Liver (tissue), 9 donors: ENCODE results near the gene ADGRD1. TPM values are rescaled to one million over a fixed set of nuclear protein-coding genes. Genes with fewer than 3 reads are reported as not detected.

Experiments used
- DNase-seq: peaks from one replicate; pipeline ENCODE4 v3.0.0-alpha.2; 2017; ENCODE audit warnings: low spot score
- H3K27ac ChIP-seq, 2 donors: one replicate each; pipeline ENCODE4 v1.7.0; 2013; ENCODE audit warnings: inconsistent platforms in 2 of 2, low read length in 2 of 2, control low read depth in 1 of 2, low read depth in 1 of 2, mild to moderate bottlenecking in 1 of 2
- H3K27me3 ChIP-seq, 4 donors: one replicate each; pipeline versions ENCODE4 v1.6.1 to v1.7.0; 2013; ENCODE audit warnings: low read length in 3 of 4, inconsistent platforms in 1 of 4, mild to moderate bottlenecking in 1 of 4, moderate library complexity in 1 of 4; ENCODE audit not compliant: control insufficient read depth in 4 of 4, insufficient read depth in 4 of 4
- H3K36me3 ChIP-seq, 4 donors: one replicate each; pipeline versions ENCODE4 v1.6.1 to v1.7.0; 2013; ENCODE audit warnings: low read length in 3 of 4, mild to moderate bottlenecking in 3 of 4, low read depth in 1 of 4, moderate library complexity in 1 of 4; ENCODE audit not compliant: control insufficient read depth in 4 of 4, insufficient read depth in 3 of 4
- H3K4me1 ChIP-seq, 4 donors: one replicate each; pipeline versions ENCODE4 v1.6.1 to v1.7.0; 2013; ENCODE audit warnings: low read length in 3 of 4, mild to moderate bottlenecking in 3 of 4, moderate library complexity in 1 of 4; ENCODE audit not compliant: control insufficient read depth in 4 of 4, insufficient read depth in 4 of 4
- H3K4me3 ChIP-seq, 3 donors: one replicate each; pipeline versions ENCODE4 v1.6.1 to v1.7.0; 2013; ENCODE audit warnings: low read length in 3 of 3, control low read depth in 1 of 3, low read depth in 1 of 3, mild to moderate bottlenecking in 1 of 3
- H3K9ac ChIP-seq, 2 donors: one replicate each; pipeline ENCODE4 v1.7.0; 2013; ENCODE audit warnings: low read length in 2 of 2, mild to moderate bottlenecking in 2 of 2, moderate library complexity in 2 of 2, control low read depth in 1 of 2, low read depth in 1 of 2
- H3K9me3 ChIP-seq, 4 donors: one replicate each; pipeline versions ENCODE4 v1.6.1 to v1.7.0; 2013; ENCODE audit warnings: low read length in 3 of 4; ENCODE audit not compliant: control insufficient read depth in 4 of 4
- EGR1 ChIP-seq, 2 donors: IDR thresholded peaks; 2 replicates each; pipeline ENCODE4 v1.6.1; 2016 to 2018; ENCODE audit warnings: antibody characterized with exemption in 2 of 2, low read depth in 2 of 2
- FOXA1 ChIP-seq: IDR thresholded peaks from 2 replicates; pipeline ENCODE4 v1.6.1; 2016; ENCODE audit warnings: antibody characterized with exemption
- FOXA2 ChIP-seq: IDR thresholded peaks from 2 replicates; pipeline ENCODE4 v1.6.1; 2016; ENCODE audit warnings: antibody characterized with exemption
- GABPA ChIP-seq, 2 donors: IDR thresholded peaks in 1 of 2; conservative IDR thresholded peaks in 1 of 2; 2 replicates each; pipeline ENCODE4 v1.6.1; 2016; ENCODE audit warnings: antibody characterized with exemption in 2 of 2, mild to moderate bottlenecking in 1 of 2, moderate library complexity in 1 of 2
- HNF4A ChIP-seq, 2 donors: conservative IDR thresholded peaks; 2 replicates each; pipeline ENCODE4 v1.6.1; 2016; ENCODE audit warnings: antibody characterized with exemption in 2 of 2, mild to moderate bottlenecking in 2 of 2
- HNF4G ChIP-seq: IDR thresholded peaks from 2 replicates; pipeline ENCODE4 v1.6.1; 2016; ENCODE audit warnings: antibody characterized with exemption
- JUND ChIP-seq, 2 donors: IDR thresholded peaks; 2 replicates each; pipeline ENCODE4 v1.6.1; 2016; ENCODE audit warnings: antibody characterized with exemption in 2 of 2
- NR2F2 ChIP-seq: IDR thresholded peaks from 2 replicates; pipeline ENCODE4 v1.6.1; 2016; ENCODE audit warnings: antibody characterized with exemption
- RAD21 ChIP-seq, 2 donors: IDR thresholded peaks; 2 replicates each; pipeline ENCODE4 v1.6.1; 2016; ENCODE audit warnings: antibody characterized with exemption in 2 of 2, mild to moderate bottlenecking in 2 of 2
- REST ChIP-seq: IDR thresholded peaks from 2 replicates; pipeline ENCODE4 v1.6.1; 2016; ENCODE audit warnings: antibody characterized with exemption, mild to moderate bottlenecking
- RXRA ChIP-seq, 2 donors: IDR thresholded peaks; 2 replicates each; pipeline ENCODE4 v1.6.1; 2017 to 2018; ENCODE audit warnings: antibody characterized with exemption in 2 of 2, mild to moderate bottlenecking in 1 of 2
- SP1 ChIP-seq: IDR thresholded peaks from 2 replicates; pipeline ENCODE4 v1.6.1; 2018; ENCODE audit warnings: antibody characterized with exemption, mild to moderate bottlenecking
- TAF1 ChIP-seq: conservative IDR thresholded peaks from 2 replicates; pipeline ENCODE4 v1.6.1; 2016; ENCODE audit warnings: antibody characterized with exemption, mild to moderate bottlenecking
- YY1 ChIP-seq: IDR thresholded peaks from 2 replicates; pipeline ENCODE4 v1.6.1; 2016; ENCODE audit warnings: antibody characterized with exemption, mild to moderate bottlenecking
- ZBTB33 ChIP-seq: IDR thresholded peaks from 2 replicates; pipeline ENCODE4 v1.6.1; 2016; ENCODE audit warnings: antibody characterized with exemption
- WGBS: extraction: QIAGEN DNeasy Blood & Tissue Kit; methylation state at CpG from one replicate; pipeline ENCODE4 v1.1.7; 2013; 5-methylcytosine and 5-hydroxymethylcytosine counted together
- polyA plus RNA-seq, 2 donors: library from polyadenylated mRNA; stranded (reverse) in 1 of 2; unstranded in 1 of 2; fragments of 200-250 nt in 1 of 2; fragments of >200 nt in 1 of 2; fragmentation: Nextera tagmentation in 1 of 2; extraction: Ambion mirVana in 1 of 2; gene quantifications; one replicate each; pipeline versions ENCODE4 v1.2.1 to v1.2.3, GENCODE V29; 2013 to 2015
- total RNA-seq, 2 donors: library from RNA; depleted of rRNA; stranded (reverse); fragments of >200 nt; gene quantifications; one replicate each; pipeline ENCODE4 v1.2.3, GENCODE V29; 2014
- TF ChIP-seq, protein P1 (sequence below): IDR thresholded peaks from 2 replicates; pipeline ENCODE4 v1.6.1; 2016; ENCODE audit warnings: antibody characterized with exemption
- TF ChIP-seq, protein P2 (sequence below): IDR thresholded peaks from 2 replicates; pipeline ENCODE4 v1.6.1; 2016; ENCODE audit warnings: antibody characterized with exemption
- donor health status: healthy.
- donor health status: healthy.
- donor health status: healthy.
- donor health status: healthy.
- donor health status: healthy.

ADGRD1 gene
- total and polyA plus RNA-seq, 4 donors, result 2.7 to 7.1 (median 4.6) TPM

GRCh38 chr12:131096681-131097181, 143.0 kb downstream of the ADGRD1 start:
- Histone ChIP-seq H3K27me3 (no peaks in the 10 kb centered on the region), H3K27ac (no peak overlapping the region), H3K4me1 (no peaks in the 10 kb centered on the region), H3K9me3 (no peaks in the 10 kb centered on the region), H3K9ac (no peak overlapping the region), H3K4me3 (no peak overlapping the region), H3K36me3 (no peaks in the 10 kb centered on the region)
- no peak for DNase-seq
- 85% methylated on average over 13 of the region's 13 CpGs for WGBS
- TF ChIP-seq JUND (IDR thresholded peaks at IDR 0.05) (no peak), YY1 (no peak)
- TF ChIP-seq, protein P1, sequence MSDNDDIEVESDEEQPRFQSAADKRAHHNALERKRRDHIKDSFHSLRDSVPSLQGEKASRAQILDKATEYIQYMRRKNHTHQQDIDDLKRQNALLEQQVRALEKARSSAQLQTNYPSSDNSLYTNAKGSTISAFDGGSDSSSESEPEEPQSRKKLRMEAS, result no peak

GRCh38 chr12:131097202-131098177, 143.8 kb downstream of the ADGRD1 start:
- no peak for DNase-seq
- 79% methylated on average over 31 of the region's 31 CpGs for WGBS
- H3K27me3 ChIP-seq, result no peaks in the 10 kb centered on the region
- H3K4me1 ChIP-seq, result no peaks in the 10 kb centered on the region
- no peaks in the 10 kb centered on the region for H3K36me3 ChIP-seq
- TF ChIP-seq RAD21 (IDR thresholded peaks at IDR 0.05) (no peak), HNF4G (no peak), ZBTB33 (no peak), FOXA2 (no peak), EGR1 (IDR thresholded peaks at IDR 0.05; ENCODE audit: low read depth in 2 of 2) (no peak), JUND (IDR thresholded peaks at IDR 0.05) (no peak), NR2F2 (no peak), HNF4A (conservative IDR thresholded peaks at IDR 0.05) (no peak), SP1 (no peak), FOXA1 (no peak), YY1 (no peak), GABPA (IDR thresholded peaks at IDR 0.05 in 1 of 2, conservative IDR thresholded peaks at IDR 0.05 in 1 of 2) (no peak), TAF1 (no peak), RXRA (IDR thresholded peaks at IDR 0.05) (no peak), REST (no peak)
- TF ChIP-seq, protein P2, sequence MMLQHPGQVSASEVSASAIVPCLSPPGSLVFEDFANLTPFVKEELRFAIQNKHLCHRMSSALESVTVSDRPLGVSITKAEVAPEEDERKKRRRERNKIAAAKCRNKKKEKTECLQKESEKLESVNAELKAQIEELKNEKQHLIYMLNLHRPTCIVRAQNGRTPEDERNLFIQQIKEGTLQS, result no peak
- TF ChIP-seq, protein P1, result no peak
- no peak overlapping the region for H3K4me3 ChIP-seq
- H3K27ac ChIP-seq, result no peak overlapping the region
- H3K9ac ChIP-seq, result no peak overlapping the region
- no peaks in the 10 kb centered on the region for H3K9me3 ChIP-seq
